ENCODE measurements around the gene TNFRSF13B.
"Not testable (repeated sequence)": the region's sequence is repeated elsewhere in the genome, so short reads cannot be mapped to it uniquely, and the experiment has no call there.

The TNFRSF13B gene

DNA sequence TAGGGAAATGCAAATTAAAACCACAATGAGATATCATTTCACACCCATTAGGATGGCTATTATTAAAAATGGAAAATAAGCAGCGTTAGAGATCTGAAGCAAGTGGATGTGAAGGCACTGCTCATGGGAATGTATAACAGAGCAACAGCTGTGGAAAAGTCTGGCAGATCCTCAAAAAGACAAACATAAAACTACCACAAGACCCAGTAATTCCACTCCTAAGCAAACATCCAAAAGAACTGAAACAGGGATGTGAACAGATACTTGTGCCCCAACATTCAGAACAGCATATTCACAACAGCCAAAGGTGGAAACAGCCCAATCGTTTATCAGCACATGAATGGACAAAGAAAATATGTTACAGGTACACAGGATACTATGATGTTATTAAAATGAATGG lies 10.9 kb downstream of the TNFRSF13B start:
- not testable (repeated sequence) for DNase-seq (ENCODE audit: low spot score)

DNA sequence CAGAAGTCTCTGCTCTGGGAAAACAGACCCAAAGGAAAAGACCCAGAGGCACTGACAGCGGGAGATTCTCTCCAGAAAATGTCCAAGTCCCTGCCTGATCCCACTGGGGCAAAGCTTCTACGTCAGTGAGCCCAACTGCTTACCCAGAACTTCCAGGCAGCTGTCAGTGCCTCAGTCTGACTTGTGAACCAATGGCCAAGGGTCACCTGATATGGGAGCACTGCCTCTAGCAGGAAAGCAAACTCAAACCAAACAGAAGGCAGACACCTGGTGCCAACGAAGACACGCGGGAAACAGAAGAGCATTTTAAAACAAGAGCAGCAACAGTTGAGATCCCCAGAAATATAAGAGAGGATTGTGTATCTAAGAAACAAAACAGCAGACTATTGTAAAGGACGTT lies 16.9 kb downstream of the TNFRSF13B start:
- not testable (repeated sequence) for DNase-seq (ENCODE audit: low spot score)

DNA sequence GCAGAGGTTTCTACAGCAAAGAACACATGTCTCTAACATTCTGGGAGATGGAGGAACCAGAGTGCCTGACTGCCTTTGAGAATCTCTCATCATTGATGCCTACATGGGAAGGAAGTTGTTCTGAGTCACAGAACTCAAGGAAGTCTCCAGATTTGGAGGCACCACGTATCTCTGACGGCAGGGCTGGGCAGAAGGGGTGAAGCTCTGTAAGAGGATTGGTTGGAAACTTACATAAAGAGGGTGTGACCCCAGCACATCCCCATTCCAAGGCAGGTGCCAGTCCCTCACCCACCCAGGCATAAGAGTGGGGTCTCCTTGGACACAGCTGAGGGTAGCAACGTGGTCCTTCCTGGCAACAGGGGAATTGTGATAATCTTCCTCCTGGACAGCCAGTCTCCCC lies 17.4 kb downstream of the TNFRSF13B start:
- DNase-seq (ENCODE audit: low spot score): no peak

DNA sequence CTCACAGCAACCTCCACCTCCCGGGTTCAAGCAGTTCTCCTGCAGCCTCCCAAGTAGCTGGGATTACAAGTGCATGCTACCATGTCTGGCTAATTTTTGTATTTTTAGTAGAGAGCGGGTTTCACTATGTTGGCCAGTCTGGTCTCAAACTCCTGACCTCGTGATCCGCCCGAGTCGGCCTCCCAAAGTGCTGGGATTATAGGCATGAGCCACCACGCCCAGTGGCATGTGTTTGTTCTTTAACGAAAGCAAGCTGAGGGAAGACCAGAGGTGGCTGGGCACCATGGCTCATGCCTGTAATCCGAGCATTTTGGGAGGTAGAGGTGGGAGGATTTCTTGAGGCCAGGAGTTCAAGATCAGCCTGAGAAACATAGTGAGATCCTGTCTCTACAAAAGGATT lies 18.1 kb downstream of the TNFRSF13B start:
- no peak for DNase-seq (ENCODE audit: low spot score)

DNA sequence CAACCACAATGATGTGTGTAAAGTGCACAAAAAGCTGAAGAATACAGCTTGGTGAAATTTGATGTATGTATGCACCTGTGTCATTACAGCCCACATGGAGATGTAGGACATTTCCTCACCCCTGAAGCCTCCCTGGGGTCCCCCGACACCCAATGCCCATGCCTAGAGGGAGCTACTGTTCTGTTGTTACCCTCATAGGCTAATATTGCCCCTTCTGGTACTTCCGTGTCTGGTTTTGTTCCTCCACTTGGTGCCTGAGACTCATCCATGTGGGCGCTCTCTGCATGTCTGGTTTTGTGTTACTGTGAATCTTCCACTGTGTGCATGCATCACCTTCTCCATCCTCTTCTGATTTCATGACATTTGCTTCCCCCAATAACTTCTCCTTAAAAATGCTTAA lies 18.6 kb downstream of the TNFRSF13B start:
- DNase-seq (ENCODE audit: low spot score): no peak

DNA sequence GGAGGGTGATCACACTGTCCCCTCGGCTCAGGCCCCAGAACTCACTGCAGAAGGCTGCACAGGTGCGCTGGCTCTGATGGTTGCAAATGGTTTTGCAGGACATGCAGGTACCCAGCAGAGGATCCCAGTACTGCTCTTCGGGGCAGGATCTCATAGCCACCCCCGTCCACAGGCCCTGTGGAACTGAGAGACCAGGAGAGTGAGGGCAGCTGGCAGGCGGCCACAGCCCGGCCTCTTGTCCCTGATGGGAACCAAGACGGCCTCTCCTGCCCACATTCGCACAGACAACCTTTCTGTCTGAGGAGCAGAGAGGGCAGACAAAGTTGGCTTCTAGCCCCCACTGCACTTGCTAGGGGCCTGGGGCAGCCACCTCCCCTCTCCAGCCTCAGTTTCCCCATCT lies 19.5 kb downstream of the TNFRSF13B start:
- DNase-seq (ENCODE audit: low spot score): no peak

DNA sequence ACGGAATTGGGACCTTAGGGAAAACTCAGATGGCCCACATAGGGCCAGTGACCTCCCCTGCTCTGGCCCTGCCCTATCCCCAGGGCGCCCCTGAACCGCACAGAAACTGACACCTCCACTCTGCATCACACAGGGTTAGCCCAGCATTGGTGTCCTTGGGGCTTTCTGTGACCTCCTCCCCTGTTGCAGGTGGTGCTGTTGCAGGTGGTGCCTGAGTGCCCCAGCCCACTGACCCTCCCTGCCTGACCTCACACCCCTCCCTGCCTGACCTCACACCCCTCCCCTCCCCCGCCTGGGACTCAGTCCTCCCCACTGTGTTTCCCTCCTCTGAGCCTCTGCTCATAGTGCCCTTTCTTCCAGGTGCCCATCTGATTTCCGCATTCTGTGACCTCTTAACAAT lies 21.4 kb downstream of the TNFRSF13B start:
- no peak for DNase-seq (ENCODE audit: low spot score)

DNA sequence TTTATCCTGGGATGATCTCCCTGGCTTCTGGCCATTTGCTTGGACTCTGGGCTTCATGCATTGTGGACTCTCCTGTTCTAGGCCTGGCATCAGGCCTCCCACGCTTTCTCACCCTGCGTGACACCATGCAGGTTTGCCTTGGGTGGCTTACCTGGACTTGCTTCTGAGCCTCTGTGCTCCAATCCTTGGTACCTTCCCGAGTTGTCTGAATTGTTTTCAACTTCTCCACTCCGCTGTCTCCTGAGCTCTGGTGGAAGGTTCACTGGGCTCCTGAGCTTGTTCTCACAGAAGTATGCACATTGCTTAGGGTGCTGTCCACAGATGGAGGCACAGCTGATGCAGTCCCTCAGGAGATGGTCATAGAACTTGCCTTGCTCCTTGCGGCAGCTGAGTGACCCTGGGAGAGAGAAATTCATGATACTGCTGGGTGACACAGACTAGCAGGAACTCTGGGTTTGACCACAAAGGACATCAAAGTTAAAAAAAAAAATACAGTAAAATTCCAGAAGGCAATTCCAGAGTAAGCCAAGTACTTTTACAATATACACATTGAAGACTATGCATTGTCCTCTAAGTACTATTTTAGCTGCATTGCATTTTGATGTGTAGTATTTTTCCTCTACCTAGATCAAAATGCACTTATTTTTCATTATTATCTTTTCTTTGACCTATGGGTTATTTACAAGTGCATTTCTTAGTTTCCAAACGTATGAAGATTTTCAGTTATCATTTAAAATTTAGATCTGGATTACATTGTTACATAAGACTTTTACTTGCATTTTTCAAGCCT lies 23.1 kb downstream of the TNFRSF13B start:
- no peak for DNase-seq (ENCODE audit: low spot score)

DNA sequence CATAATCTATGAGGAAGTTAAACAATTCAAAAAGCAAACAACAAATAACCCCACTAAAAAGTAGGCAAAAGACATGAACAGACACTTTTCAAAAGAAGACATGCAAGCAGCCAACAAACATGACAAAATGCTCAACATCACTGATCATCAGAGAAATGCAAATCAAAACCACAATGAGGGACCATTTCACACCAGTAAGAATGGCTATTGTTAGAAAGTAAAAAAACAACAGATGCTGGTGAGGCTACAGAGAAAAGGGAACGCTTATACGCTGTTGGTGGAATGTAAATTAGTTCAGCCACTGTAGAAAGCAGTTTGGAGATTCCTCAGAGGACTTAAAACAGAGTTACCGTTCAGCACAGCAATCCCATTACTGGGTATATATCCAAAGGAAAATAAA lies 24.4 kb downstream of the TNFRSF13B start:
- no peak for DNase-seq (ENCODE audit: low spot score)

DNA sequence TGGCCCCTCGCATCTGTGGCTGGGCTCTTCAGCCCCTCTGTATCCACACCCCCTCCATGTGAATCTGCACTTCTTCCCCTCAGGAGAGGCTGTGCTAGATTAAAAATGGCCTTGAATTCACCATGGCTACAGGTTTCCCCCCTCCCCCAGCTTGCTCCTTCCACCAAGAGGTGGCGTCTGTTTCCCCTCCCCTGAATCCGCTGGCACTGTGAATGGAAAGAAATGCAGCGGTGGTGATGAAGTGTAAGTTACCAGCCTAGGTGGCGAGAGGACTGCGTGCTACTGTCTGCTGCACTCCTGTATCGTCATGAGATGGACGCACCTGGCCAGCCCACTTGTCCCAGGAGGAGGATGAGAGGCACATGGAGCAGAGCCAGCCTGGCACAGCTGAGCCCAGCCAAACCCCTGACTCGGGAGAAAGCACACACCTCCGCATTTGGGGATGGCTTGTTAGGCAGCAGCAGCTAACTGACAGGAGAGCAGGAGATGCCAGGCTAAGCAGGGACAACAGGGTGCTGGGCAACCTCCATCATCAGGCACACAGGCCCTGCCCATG lies 26.2 kb downstream of the TNFRSF13B start:
- peak; percentile 59 for DNase-seq (ENCODE audit: low spot score)

DNA sequence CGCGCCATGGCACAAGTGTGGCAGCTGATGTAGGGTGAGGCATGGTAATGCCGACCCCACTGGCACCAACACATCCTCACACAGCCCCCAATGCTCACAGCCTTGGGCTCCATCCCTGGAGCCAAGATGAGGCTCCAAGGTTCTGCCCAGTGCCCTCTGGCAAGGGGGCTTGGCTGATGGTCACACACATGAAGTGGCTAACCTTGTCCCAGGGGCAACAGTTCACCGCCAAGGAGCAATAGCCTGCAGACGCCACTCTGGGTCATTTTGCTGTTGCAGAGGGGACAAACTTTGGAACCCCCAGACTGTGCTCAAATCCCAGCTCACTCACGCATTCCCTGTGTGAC lies 26.8 kb downstream of the TNFRSF13B start:
- peak; percentile 56 for DNase-seq (ENCODE audit: low spot score)

DNA sequence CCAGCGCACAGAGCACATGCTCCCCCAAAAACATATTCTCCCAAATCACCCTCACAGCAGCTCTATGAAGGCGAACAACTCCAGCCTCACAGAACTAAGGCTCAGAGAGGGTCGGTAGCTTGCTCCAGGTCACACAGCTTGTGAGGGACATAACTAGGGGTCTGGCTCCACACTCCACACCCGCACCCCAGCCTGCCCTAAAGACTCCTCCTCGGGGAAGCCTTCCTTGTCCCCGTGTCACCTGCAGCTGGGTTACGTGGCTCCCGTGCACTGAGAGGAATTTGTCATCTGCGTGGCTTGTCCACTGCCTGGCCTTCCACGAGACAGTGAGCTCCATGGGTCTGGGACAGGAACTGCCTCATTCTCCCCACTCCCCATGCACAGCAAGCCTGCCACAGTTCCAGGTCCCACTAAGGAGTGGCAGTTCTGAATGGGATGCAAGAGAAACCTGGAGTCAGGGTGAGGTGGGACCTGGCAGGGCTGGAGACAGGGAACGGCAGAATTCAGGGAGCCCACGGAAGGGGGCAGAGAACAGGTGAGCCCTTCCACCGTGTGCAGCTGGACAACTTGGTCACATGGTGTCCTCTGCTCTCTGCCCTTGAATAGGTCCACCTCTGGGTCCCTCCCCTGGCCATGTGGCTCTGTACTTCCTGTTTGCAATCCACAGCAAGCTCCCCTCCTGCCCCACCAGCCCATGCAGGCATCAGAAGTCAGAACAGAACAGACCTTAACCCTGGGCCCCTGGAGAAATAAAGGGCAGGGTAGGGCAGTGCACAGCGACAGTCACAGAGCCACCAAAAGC lies 27.4 kb downstream of the TNFRSF13B start:
- DNase-seq (ENCODE audit: low spot score): no peak

DNA sequence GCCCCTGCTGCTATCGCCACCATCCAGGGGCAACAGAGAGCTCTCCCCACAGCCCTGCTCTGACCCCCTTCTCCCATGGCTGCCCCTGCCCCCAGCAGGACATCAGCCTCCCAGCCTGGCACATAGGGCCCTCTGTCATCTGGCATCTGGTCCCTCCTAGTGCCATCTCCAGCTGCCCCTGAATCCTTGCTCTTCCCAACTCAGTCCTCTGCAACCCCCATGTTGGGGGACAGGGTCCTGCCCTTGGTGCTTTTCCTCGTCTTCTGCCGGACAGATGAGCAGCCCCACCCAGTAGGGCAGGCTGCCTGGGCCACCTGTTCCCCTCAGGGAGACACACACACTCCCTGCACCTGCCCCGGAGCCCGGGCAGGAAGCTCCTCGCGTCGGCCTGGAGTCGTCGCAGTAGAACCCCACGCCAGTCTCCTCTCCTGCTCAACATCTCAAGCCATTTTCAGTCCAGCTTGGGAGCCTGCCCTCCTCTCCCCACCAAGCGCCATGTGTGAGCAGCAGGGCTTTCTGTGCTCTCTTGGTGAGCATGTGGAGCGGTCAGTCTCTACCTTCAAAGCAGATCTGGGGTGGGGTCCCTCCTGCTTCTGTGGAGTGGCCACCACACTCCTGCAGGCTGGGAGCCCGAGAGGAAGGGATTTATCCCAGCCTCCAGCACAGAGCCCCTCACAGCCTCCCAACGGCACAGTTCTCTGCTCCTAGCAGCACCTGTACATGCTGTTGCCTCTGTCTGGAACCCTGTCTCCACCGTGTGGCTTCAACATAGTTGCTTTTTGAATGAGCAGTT lies 28.2 kb downstream of the TNFRSF13B start:
- DNase-seq (ENCODE audit: low spot score): peak; percentile 61

DNA sequence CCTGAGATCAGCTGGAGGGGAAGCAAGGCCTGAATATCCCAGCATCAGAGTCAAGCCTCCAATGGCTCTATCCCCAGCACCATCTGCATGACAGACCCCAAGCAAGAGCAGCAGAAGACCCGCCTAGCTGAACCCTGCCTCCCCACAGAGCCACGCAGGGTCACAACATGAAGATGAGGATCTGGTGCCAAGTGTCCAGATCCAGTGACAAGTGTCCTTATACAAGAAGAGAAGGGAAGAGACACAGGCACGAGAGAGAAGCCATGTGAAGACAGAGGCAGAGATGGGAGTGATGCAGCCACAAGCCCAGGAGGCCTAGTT lies 28.9 kb downstream of the TNFRSF13B start:
- DNase-seq (ENCODE audit: low spot score): no peak

DNA sequence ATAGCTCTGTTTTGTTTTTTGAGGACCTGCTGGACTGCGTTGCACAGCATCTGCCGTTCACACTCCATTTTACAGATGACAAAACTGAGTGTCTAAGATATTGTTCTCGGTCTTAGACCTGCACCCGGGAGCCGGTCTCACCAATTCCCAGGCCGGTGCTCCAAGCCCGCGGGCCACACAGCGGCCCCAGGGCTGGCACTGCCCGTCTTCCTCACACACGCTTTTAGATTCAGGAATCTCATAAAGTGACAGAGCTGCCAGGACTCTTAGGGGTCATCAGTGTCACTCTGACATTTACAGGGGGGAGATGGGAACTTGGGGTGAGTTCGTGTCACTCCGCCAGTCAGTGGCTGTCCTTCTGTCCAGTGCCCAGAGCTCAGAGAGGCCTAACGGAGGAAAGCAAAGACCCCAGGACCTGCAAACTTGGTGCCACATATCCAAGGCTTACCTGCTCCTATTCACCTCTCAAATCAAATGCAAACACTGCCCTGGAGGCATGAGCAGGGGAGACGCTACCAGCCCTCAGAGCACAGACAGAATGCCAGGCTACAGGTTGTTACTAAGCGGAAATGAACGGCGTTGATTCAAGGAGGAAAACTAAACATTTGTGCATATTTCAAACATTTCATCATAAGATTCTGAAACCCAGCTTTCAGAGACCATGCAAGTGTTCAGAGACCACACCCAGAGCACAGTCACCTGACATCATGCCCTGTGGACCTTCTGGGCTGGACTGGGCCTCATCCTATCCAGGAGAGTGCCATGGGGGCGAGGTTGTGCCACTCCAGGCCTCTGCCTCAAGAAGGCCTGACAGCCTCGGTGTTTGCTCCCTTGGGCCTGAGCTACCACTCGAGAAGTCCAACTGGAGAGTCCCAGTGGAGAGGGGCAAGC lies 29.5 kb downstream of the TNFRSF13B start:
- DNase-seq (ENCODE audit: low spot score): no peak

DNA sequence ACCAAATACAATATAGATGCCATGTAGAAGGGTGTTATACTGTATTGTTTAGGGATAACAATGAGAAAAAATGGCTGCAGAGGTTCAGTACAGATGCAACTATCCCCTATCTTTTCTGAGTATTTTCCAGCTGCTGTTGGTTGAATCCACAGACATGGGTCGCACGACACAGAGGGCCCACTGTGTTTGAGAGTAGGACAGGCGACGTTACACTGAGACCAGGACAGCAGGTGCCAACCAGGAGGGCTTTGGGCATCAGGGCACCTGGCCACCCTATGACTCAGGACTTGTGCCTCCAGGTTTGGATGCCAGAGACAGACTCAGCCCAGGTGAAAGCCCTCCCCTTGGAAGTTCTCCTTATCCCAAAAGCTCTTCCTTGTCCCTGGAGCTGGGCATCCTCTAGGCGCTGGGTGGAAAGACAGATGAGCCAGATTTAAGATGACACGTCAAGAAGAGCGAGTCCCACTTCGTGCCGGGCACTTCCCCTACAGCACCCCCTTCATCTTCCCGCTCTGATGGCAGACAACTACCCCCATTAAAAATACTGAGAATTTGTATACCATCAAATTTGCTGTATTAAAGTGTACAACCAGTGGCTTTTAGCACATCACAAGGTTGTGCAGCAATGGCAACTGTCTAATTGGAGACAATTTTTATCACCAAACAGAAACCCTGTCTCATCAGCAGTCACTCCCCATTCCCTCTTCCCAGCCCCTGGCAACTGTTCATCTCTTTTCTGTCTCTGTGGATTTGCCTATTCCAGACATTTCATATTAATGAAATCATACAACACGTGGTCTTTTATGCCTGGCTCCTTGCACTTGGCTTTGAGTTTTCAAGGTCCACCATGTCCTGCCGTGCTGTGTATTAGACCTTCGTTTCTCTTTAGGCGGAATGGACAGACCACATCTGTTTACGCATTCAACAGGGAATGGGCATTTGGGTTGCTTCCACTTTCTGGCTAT lies 30.6 kb downstream of the TNFRSF13B start:
- peak; percentile 64 for DNase-seq (ENCODE audit: low spot score)

DNA sequence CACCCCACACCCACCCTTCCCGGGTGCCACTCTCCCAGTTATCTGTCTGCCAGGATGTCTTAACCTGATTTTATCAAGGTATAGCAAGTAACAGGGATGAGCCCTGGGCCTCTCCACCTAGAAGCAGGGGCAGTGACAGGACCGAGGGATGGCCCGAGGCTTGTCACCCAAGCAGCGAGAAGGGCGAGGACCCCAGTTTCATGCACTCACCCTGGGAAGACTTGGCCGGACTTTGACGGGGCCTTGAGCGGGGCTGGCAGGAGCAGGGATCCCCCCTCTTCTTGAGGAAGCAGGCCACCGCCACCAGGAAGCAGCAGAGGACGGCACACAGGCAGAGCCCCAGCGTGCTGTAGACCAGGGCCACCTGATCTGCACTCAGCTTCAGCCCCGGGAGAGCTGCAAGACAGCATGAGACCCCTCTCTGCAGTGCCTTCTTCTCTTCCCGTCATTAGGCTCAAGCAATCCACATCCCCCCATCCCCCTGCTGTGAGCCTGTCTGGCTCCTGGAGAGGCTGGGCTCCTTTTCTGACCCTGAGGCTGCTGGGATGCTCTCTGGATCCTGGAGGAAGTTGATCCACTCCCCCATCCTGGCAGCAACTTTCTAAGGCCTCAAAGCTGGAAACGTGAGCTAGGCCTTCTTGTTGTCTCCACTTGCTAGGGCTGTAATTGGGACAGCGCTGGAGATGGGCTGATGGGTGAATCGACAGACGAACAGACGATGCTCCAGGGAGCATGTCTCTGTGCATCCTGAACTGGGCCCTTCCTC lies 31.6 kb downstream of the TNFRSF13B start:
- DNase-seq (ENCODE audit: low spot score): peak; percentile 54

DNA sequence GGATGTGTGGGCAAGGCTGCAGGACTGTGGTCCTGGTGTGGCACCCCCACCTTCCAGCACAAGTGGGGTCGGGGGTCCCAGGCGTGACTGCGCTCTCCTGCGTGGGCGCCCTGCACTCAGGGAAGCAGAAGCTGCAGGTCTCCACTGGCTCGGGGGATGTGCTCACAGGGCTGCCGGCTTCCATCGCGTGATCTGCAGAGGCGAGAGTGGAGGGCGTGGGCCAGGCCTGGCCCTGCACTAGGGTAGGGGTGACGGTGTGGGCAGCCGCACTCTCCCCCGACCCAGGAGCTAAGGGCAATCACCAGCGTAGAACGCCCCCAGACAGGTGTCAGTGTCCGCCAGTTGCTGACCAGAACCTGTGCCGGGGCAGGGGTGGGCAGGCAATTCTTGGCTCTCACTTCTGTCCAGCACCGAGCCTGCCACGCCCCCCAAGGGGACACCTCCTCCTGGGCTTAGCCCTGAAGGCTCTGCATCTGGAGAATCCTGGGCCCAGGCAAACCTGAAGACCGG lies 32.3 kb downstream of the TNFRSF13B start:
- peak; percentile 62 for DNase-seq (ENCODE audit: low spot score)

DNA sequence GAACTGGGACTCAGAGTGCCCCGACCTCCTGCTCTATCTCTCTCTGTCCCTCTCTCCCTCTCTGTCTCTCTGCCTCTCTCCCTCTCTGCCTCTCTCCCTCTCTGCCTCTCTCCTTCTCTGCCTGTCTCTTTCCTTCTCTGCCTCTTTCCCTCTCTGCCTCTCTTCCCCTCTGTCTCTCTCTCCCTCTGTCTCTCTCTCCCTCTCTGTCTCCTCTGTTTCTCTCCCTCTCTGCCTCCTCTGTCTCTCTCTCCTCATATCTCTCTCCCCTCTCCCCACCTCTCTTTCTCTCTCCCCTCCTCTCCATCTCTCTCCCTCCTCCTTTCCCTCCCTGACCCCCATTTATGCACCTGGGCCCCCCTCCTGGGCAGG lies 32.7 kb downstream of the TNFRSF13B start:
- no peak for DNase-seq (ENCODE audit: low spot score)

All from left forelimb (tissue), 1 donor.